ENCODE measurements around the gene SLC25A22. TPM values are rescaled to one million over a fixed set of nuclear protein-coding genes. Genes with fewer than 3 reads are reported as not detected.

The SLC25A22 gene
- total and polyA plus RNA-seq, 9 donors, result 0.42 to 23.3 (median 15.5) TPM

DNA sequence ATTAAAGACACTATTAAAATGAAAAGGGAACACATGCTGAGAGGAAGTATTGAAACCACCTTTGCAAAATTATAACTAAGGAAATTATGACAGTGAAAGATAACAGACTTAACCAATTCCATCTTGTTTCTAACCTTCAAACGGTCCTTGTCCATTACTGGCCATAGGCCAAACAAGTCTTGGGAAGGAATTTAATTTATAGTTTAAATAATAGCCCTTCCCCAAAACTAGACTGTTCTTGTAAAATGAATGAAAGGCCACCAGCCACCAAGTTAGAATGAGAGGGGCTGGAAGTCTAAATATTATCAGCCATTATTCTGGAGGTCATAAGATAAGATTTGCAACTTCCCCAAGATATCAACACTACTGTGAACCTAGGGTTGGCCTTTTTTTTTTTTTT, 52.7 kb downstream of the SLC25A22 start:
- Histone ChIP-seq H3K27ac (no peak overlapping the region), H3K36me3 (no peaks in the 10 kb centered on the region), H3K4me3 (no peak overlapping the region), H3K4me1 (ENCODE audit: insufficient read depth) (peaks cover 14% of the 10 kb centered on the region), H3K9me3 (no peaks in the 10 kb centered on the region), H3K27me3 (no peaks in the 10 kb centered on the region)
- no peak for DNase-seq
- WGBS, 3 donors, result 12 to 19% (median 15%) methylated on average over 1 of the region's 1 CpG
- intact Hi-C loops (cut with DNase I), result no loop called here
- TF ChIP-seq EP300 (IDR thresholded peaks at IDR 0.05) (no peak), POLR2A (IDR thresholded peaks at IDR 0.05) (no peak)
- TF ChIP-seq, protein P1, sequence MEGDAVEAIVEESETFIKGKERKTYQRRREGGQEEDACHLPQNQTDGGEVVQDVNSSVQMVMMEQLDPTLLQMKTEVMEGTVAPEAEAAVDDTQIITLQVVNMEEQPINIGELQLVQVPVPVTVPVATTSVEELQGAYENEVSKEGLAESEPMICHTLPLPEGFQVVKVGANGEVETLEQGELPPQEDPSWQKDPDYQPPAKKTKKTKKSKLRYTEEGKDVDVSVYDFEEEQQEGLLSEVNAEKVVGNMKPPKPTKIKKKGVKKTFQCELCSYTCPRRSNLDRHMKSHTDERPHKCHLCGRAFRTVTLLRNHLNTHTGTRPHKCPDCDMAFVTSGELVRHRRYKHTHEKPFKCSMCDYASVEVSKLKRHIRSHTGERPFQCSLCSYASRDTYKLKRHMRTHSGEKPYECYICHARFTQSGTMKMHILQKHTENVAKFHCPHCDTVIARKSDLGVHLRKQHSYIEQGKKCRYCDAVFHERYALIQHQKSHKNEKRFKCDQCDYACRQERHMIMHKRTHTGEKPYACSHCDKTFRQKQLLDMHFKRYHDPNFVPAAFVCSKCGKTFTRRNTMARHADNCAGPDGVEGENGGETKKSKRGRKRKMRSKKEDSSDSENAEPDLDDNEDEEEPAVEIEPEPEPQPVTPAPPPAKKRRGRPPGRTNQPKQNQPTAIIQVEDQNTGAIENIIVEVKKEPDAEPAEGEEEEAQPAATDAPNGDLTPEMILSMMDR (IDR thresholded peaks at IDR 0.05), result no peak

GRCh38 chr11:742571-743201, 55.4 kb downstream of the SLC25A22 start:
- Histone ChIP-seq H3K36me3 (no peaks in the 10 kb centered on the region), H3K27me3 (no peaks in the 10 kb centered on the region), H3K4me1 (ENCODE audit: insufficient read depth) (peaks cover 7% of the 10 kb centered on the region), H3K9me3 (no peaks in the 10 kb centered on the region), H3K4me3 (no peak overlapping the region), H3K27ac (no peak overlapping the region)
- WGBS, 3 donors, result 90 to 97% (median 92%) methylated on average over 4 of the region's 4 CpGs
- intact Hi-C loops (cut with DNase I), result no loop called here
- DNase-seq, result no peak
- TF ChIP-seq POLR2A (IDR thresholded peaks at IDR 0.05) (no peak), EP300 (IDR thresholded peaks at IDR 0.05) (no peak)
- TF ChIP-seq, protein P1 (IDR thresholded peaks at IDR 0.05), result no peak

DNA sequence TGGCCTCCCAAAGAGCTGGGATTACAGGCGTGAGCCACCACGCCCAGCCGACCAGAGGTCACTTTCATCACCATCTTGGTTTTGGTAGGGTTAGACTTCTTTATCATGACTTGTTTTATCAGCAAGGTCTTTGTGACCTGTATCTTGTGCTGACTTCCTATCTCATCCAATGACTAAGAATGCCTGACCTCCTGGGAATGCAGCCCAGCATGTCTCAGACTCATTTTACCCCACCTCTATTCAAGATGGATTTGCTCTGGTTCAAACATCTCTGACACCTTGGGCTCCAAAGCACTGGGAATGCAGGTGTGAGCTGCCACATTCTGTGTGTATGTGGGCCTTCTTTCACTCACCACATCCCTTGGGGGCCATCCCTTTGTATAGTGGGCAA, 55.9 kb downstream of the SLC25A22 start:
- DNase-seq, result no peak
- Histone ChIP-seq H3K27ac (no peak overlapping the region), H3K4me3 (no peak overlapping the region), H3K4me1 (ENCODE audit: insufficient read depth) (peaks cover 7% of the 10 kb centered on the region), H3K9me3 (no peaks in the 10 kb centered on the region), H3K36me3 (no peaks in the 10 kb centered on the region), H3K27me3 (no peaks in the 10 kb centered on the region)
- intact Hi-C loops (cut with DNase I), result no loop called here
- WGBS, 3 donors, result 71 to 85% (median 81%) methylated on average over 3 of the region's 3 CpGs
- TF ChIP-seq, protein P1 (IDR thresholded peaks at IDR 0.05), result no peak
- no peak for TF ChIP-seq EP300 (IDR thresholded peaks at IDR 0.05)
- TF ChIP-seq POLR2A (IDR thresholded peaks at IDR 0.05), result no peak

Small RNA genes lying within 50 kb of the gene (small RNA-seq; reads per million reads assigned to genes)
- not detected for gene SNORA52

Other genes with a start within 250 kb of the SLC25A22 start
- gene LMNTD2, start 237.5 kb downstream of the SLC25A22 start, total RNA-seq, result 1 to 10 TPM in 5 of 7 donors, under 1 TPM in 2; 0.70 to 7.6 (median 1.2) TPM
- 1 to 10 TPM in 1 of 2 donors, not detected in 1; 1.1 TPM for gene LMNTD2, start 237.5 kb downstream of the SLC25A22 start, polyA plus RNA-seq
- 100 to 1,000 TPM in 1 of 7 donors, 10 to 100 TPM in 2, 1 to 10 TPM in 4; 4.7 to 163 (median 9.5) TPM for gene RASSF7, start 237.3 kb downstream of the SLC25A22 start, total RNA-seq
- 1 to 10 TPM in 1 of 2 donors, not detected in 1; 7.4 TPM for gene RASSF7, start 237.3 kb downstream of the SLC25A22 start, polyA plus RNA-seq
- 10 to 100 TPM; 15.5 to 34.2 (median 31.0) TPM for gene PHRF1, start 221.8 kb downstream of the SLC25A22 start, total RNA-seq
- 10 to 100 TPM in 1 of 2 donors, 1 to 10 TPM in 1; 3.8 to 21.3 TPM for gene PHRF1, start 221.8 kb downstream of the SLC25A22 start, polyA plus RNA-seq
- gene IRF7, start 182.3 kb downstream of the SLC25A22 start, total RNA-seq, result 10 to 100 TPM in 6 of 7 donors, 1 to 10 TPM in 1; 8.2 to 59.1 (median 17.1) TPM
- gene IRF7, start 182.3 kb downstream of the SLC25A22 start, polyA plus RNA-seq, result 10 to 100 TPM in 1 of 2 donors, under 1 TPM in 1; 0.28 to 22.8 TPM
- 1 to 10 TPM in 1 of 7 donors, under 1 TPM in 2, not detected in 4; 0.20 to 2.3 (median 0.22) TPM for gene CDHR5, start 173.3 kb downstream of the SLC25A22 start, total RNA-seq
- gene CDHR5, start 173.3 kb downstream of the SLC25A22 start, polyA plus RNA-seq, result under 1 TPM in 1 of 2 donors, not detected in 1; 0.07 TPM
- not detected for gene SCT, start 171.1 kb downstream of the SLC25A22 start, total RNA-seq
- under 1 TPM in 1 of 2 donors, not detected in 1; 0.68 TPM for gene SCT, start 171.1 kb downstream of the SLC25A22 start, polyA plus RNA-seq
- gene DRD4, start 161.0 kb downstream of the SLC25A22 start, total RNA-seq, result 1 to 10 TPM in 5 of 7 donors, under 1 TPM in 2; 0.57 to 3.3 (median 1.7) TPM
- under 1 TPM in 1 of 2 donors, not detected in 1; 0.63 TPM for gene DRD4, start 161.0 kb downstream of the SLC25A22 start, polyA plus RNA-seq
- 10 to 100 TPM; 15.5 to 43.4 (median 34.1) TPM for gene DEAF1, start 103.1 kb downstream of the SLC25A22 start, total RNA-seq
- gene DEAF1, start 103.1 kb downstream of the SLC25A22 start, polyA plus RNA-seq, result 10 to 100 TPM; 10.2 to 23.9 TPM
- gene TMEM80, start 102.5 kb downstream of the SLC25A22 start, total RNA-seq, result 10 to 100 TPM; 15.4 to 38.0 (median 30.5) TPM
- 10 to 100 TPM; 28.9 to 37.6 TPM for gene TMEM80, start 102.5 kb downstream of the SLC25A22 start, polyA plus RNA-seq
- 10 to 100 TPM; 20.6 to 57.9 (median 34.2) TPM for gene EPS8L2, start 92.0 kb downstream of the SLC25A22 start, total RNA-seq
- 10 to 100 TPM in 1 of 2 donors, 1 to 10 TPM in 1; 5.9 to 17.4 TPM for gene EPS8L2, start 92.0 kb downstream of the SLC25A22 start, polyA plus RNA-seq
- 100 to 1,000 TPM in 6 of 7 donors, 10 to 100 TPM in 1; 75.0 to 134 (median 117) TPM for gene TALDO1, start 50.8 kb downstream of the SLC25A22 start, total RNA-seq
- 100 to 1,000 TPM in 1 of 2 donors, 10 to 100 TPM in 1; 76.8 to 103 TPM for gene TALDO1, start 50.8 kb downstream of the SLC25A22 start, polyA plus RNA-seq
- gene GATD1, start 20.8 kb downstream of the SLC25A22 start, total RNA-seq, result 10 to 100 TPM; 14.7 to 79.8 (median 59.9) TPM
- gene GATD1, start 20.8 kb downstream of the SLC25A22 start, polyA plus RNA-seq, result 10 to 100 TPM in 1 of 2 donors, 1 to 10 TPM in 1; 9.4 to 52.1 TPM
- under 1 TPM in 1 of 7 donors, not detected in 6; 0.15 TPM for gene CEND1, start 8.2 kb downstream of the SLC25A22 start, total RNA-seq
- under 1 TPM in 1 of 2 donors, not detected in 1; 0.07 TPM for gene CEND1, start 8.2 kb downstream of the SLC25A22 start, polyA plus RNA-seq
- gene PIDD1, start 7.0 kb upstream of the SLC25A22 start, total RNA-seq, result 10 to 100 TPM; 10.1 to 18.1 (median 14.1) TPM
- gene PIDD1, start 7.0 kb upstream of the SLC25A22 start, polyA plus RNA-seq, result 10 to 100 TPM in 1 of 2 donors, under 1 TPM in 1; 0.23 to 14.0 TPM
- 1,000 to 10,000 TPM in 5 of 7 donors, 100 to 1,000 TPM in 2; 901 to 4,238 (median 3,176) TPM for gene RPLP2, start 11.7 kb upstream of the SLC25A22 start, total RNA-seq
- 1,000 to 10,000 TPM in 1 of 2 donors, 100 to 1,000 TPM in 1; 237 to 2,243 TPM for gene RPLP2, start 11.7 kb upstream of the SLC25A22 start, polyA plus RNA-seq
- gene PNPLA2, start 20.6 kb upstream of the SLC25A22 start, total RNA-seq, result 10 to 100 TPM; 33.0 to 98.2 (median 83.0) TPM
- 10 to 100 TPM; 12.9 to 91.5 TPM for gene PNPLA2, start 20.6 kb upstream of the SLC25A22 start, polyA plus RNA-seq
- gene CRACR2B, start 29.6 kb upstream of the SLC25A22 start, total RNA-seq, result 1 to 10 TPM; 1.2 to 6.5 (median 3.9) TPM
- 1 to 10 TPM in 1 of 2 donors, under 1 TPM in 1; 0.18 to 5.0 TPM for gene CRACR2B, start 29.6 kb upstream of the SLC25A22 start, polyA plus RNA-seq
- 100 to 1,000 TPM in 6 of 7 donors, 10 to 100 TPM in 1; 32.9 to 243 (median 176) TPM for gene CD151, start 34.7 kb upstream of the SLC25A22 start, total RNA-seq
- 100 to 1,000 TPM in 1 of 2 donors, 10 to 100 TPM in 1; 46.3 to 168 TPM for gene CD151, start 34.7 kb upstream of the SLC25A22 start, polyA plus RNA-seq
- 10 to 100 TPM; 26.8 to 89.3 (median 62.7) TPM for gene POLR2L, start 44.2 kb upstream of the SLC25A22 start, total RNA-seq
- 10 to 100 TPM in 1 of 2 donors, 1 to 10 TPM in 1; 4.9 to 67.3 TPM for gene POLR2L, start 44.2 kb upstream of the SLC25A22 start, polyA plus RNA-seq
- gene TSPAN4, start 44.6 kb upstream of the SLC25A22 start, total RNA-seq, result 100 to 1,000 TPM in 1 of 7 donors, 10 to 100 TPM in 6; 66.6 to 109 (median 89.7) TPM
- gene TSPAN4, start 44.6 kb upstream of the SLC25A22 start, polyA plus RNA-seq, result 100 to 1,000 TPM in 1 of 2 donors, 1 to 10 TPM in 1; 6.4 to 124 TPM
- 10 to 100 TPM; 62.2 to 90.7 (median 75.7) TPM for gene CHID1, start 112.5 kb upstream of the SLC25A22 start, total RNA-seq
- 10 to 100 TPM; 41.0 to 68.1 TPM for gene CHID1, start 112.5 kb upstream of the SLC25A22 start, polyA plus RNA-seq
- 10 to 100 TPM; 27.7 to 80.1 (median 54.0) TPM for gene AP2A2, start 127.6 kb upstream of the SLC25A22 start, total RNA-seq
- gene AP2A2, start 127.6 kb upstream of the SLC25A22 start, polyA plus RNA-seq, result 100 to 1,000 TPM in 1 of 2 donors, 10 to 100 TPM in 1; 31.1 to 151 TPM
- gene MUC6, start 238.4 kb upstream of the SLC25A22 start, total RNA-seq, result 1 to 10 TPM in 1 of 7 donors, under 1 TPM in 5, not detected in 1; 0.23 to 7.2 (median 0.41) TPM
- gene MUC6, start 238.4 kb upstream of the SLC25A22 start, polyA plus RNA-seq, result under 1 TPM; 0.02 to 0.06 TPM